Measurements from ENCODE around the gene ENTPD7.

The ENTPD7 gene

GRCh38 chr10:99654390-99655175 lies 4.7 kb upstream of the ENTPD7 start:
- DNase-seq (ENCODE audit: extremely low read depth, insufficient read length): no peak
- no peaks in the 10 kb centered on the region for H3K27me3 ChIP-seq (replicated peaks; ENCODE audit: control insufficient read depth, insufficient read depth, low read length)
- TF ChIP-seq CTCF (IDR thresholded peaks at IDR 0.05; ENCODE audit: insufficient read depth, low read length, poor library complexity, severe bottlenecking): no peak
- H3K36me3 ChIP-seq (ENCODE audit: control insufficient read depth, insufficient read depth, low read length): no peaks in the 10 kb centered on the region
- H3K4me3 ChIP-seq (replicated peaks; ENCODE audit: low read depth, low read length): no peak overlapping the region

- Histone ChIP-seq H3K4me3 (replicated peaks; ENCODE audit: low read depth, low read length) (no peak overlapping the region), H3K27me3 (replicated peaks; ENCODE audit: control insufficient read depth, insufficient read depth, low read length) (no peaks in the 10 kb centered on the region), H3K36me3 (ENCODE audit: control insufficient read depth, insufficient read depth, low read length) (no peaks in the 10 kb centered on the region)
- no peak for DNase-seq (ENCODE audit: extremely low read depth, insufficient read length)
- TF ChIP-seq CTCF (IDR thresholded peaks at IDR 0.05; ENCODE audit: insufficient read depth, low read length, poor library complexity, severe bottlenecking): no peak
Observed at GRCh38 chr10:99656199-99657064, 2.9 kb upstream of the ENTPD7 start.

GRCh38 chr10:99658622-99659030 lies 683 bp upstream of the ENTPD7 start:
- Histone ChIP-seq H3K4me3 (replicated peaks; ENCODE audit: low read depth, low read length) (peak overlapping the region; percentile 86), H3K27me3 (replicated peaks; ENCODE audit: control insufficient read depth, insufficient read depth, low read length) (no peaks in the 10 kb centered on the region), H3K36me3 (ENCODE audit: control insufficient read depth, insufficient read depth, low read length) (no peaks in the 10 kb centered on the region)
- peak; percentile 35 for DNase-seq (ENCODE audit: extremely low read depth, insufficient read length)
- TF ChIP-seq CTCF (IDR thresholded peaks at IDR 0.05; ENCODE audit: insufficient read depth, low read length, poor library complexity, severe bottlenecking): no peak

- TF ChIP-seq CTCF (IDR thresholded peaks at IDR 0.05; ENCODE audit: insufficient read depth, low read length, poor library complexity, severe bottlenecking): no peak
- DNase-seq (ENCODE audit: extremely low read depth, insufficient read length): no peak
- H3K4me3 ChIP-seq (replicated peaks; ENCODE audit: low read depth, low read length): peak overlapping the region; percentile 86
- H3K27me3 ChIP-seq (replicated peaks; ENCODE audit: control insufficient read depth, insufficient read depth, low read length): no peaks in the 10 kb centered on the region
- peaks cover 1% of the 10 kb centered on the region for H3K36me3 ChIP-seq (ENCODE audit: control insufficient read depth, insufficient read depth, low read length)
Observed at GRCh38 chr10:99659868-99660366, 608 bp downstream of the ENTPD7 start.

GRCh38 chr10:99660662-99661376 lies 1.5 kb downstream of the ENTPD7 start:
- no peak for TF ChIP-seq CTCF (IDR thresholded peaks at IDR 0.05; ENCODE audit: insufficient read depth, low read length, poor library complexity, severe bottlenecking)

More at GRCh38 chr10:99660662-99661376, 1.5 kb downstream of the ENTPD7 start:
- no peak overlapping the region for H3K4me3 ChIP-seq (replicated peaks; ENCODE audit: low read depth, low read length)
- DNase-seq (ENCODE audit: extremely low read depth, insufficient read length): no peak
- H3K36me3 ChIP-seq (ENCODE audit: control insufficient read depth, insufficient read depth, low read length): peaks cover 1% of the 10 kb centered on the region
- no peaks in the 10 kb centered on the region for H3K27me3 ChIP-seq (replicated peaks; ENCODE audit: control insufficient read depth, insufficient read depth, low read length)
